Measurements from ENCODE around the gene DUOXA1.

Gene DUOXA1

DNA sequence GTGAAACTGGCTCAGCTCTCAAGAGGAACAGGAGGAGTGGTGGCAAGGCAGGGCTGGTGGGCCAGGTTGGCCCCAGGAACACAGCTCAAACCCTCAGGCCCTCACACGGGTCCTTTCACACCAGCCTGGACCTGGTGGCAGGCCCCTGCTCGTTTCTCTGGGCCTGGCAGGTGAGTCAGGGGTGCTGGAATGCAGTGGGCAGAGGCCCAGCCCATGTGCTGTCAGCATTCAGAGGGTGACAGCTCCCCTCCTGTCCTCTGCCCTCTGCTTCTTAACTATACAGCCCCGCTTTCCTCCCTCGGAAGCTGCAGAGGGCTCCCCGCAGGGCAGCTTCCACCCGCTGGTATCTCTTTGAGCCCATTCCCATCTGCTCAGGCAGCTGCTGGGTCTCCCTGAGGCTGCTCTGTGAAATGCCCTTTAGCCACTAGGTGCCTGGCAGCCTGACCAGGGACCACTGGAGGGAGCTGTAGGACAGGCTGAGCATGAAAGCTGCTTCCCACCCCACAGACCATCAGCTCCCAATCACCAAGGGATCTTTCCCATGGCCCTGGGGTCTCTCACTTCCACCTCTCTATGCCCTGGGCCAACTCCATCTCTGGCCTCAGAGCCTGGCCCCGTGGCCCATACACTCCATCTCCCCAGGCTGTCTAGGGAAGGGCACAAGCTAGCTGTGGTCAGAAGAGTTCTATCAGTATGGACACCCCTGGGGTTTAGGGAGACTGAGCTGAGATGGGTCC lies 33.3 kb upstream of the DUOXA1 start:
- no peak overlapping the region for H3K4me3 ChIP-seq (ENCODE audit: insufficient read length, low read depth)
- no peaks in the 10 kb centered on the region for H3K36me3 ChIP-seq (ENCODE audit: insufficient read depth, insufficient read length, low read length)
- TF ChIP-seq YY1 (IDR thresholded peaks at IDR 0.05; ENCODE audit: insufficient read depth, insufficient read length), result no peak
- no peak for TF ChIP-seq SUZ12 (IDR thresholded peaks at IDR 0.05; ENCODE audit: extremely low read depth, insufficient read depth, insufficient read length)
- TF ChIP-seq ZNF274 (IDR thresholded peaks at IDR 0.05; ENCODE audit: low read depth, low read length), result no peak
- H3K9me3 ChIP-seq (ENCODE audit: insufficient read depth, low read length), result no peaks in the 10 kb centered on the region
- no peaks in the 10 kb centered on the region for H3K27me3 ChIP-seq (ENCODE audit: insufficient read depth, insufficient read length)
- peaks cover 17% of the 10 kb centered on the region for H3K4me1 ChIP-seq (ENCODE audit: insufficient read depth, insufficient read length)
- H3K9ac ChIP-seq (ENCODE audit: insufficient read length, low read depth), result no peak overlapping the region
- peak; percentile 66 for DNase-seq (ENCODE audit: low read depth, low spot score)

DNA sequence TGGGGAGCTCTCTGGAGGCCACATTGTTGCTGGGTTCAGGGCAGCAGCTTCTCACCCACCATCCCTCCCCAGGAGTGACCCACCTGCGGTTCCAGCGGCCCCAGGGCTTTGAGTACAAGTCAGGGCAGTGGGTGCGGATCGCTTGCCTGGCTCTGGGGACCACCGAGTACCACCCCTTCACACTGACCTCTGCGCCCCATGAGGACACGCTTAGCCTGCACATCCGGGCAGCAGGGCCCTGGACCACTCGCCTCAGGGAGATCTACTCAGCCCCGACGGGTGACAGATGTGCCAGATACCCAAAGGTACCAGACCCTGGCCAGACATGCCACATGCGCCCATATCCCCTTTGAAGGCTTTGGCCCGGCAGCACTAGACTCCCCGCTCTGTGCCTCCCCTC lies 32.0 kb upstream of the DUOXA1 start:
- TF ChIP-seq ZNF274 (IDR thresholded peaks at IDR 0.05; ENCODE audit: low read depth, low read length), result no peak
- no peak for DNase-seq (ENCODE audit: low read depth, low spot score)
- H3K9ac ChIP-seq (ENCODE audit: insufficient read length, low read depth), result no peak overlapping the region
- no peak overlapping the region for H3K4me3 ChIP-seq (ENCODE audit: insufficient read length, low read depth)
- H3K4me1 ChIP-seq (ENCODE audit: insufficient read depth, insufficient read length), result peaks cover 13% of the 10 kb centered on the region
- H3K9me3 ChIP-seq (ENCODE audit: insufficient read depth, low read length), result no peaks in the 10 kb centered on the region
- H3K36me3 ChIP-seq (ENCODE audit: insufficient read depth, insufficient read length, low read length), result no peaks in the 10 kb centered on the region
- no peaks in the 10 kb centered on the region for H3K27me3 ChIP-seq (ENCODE audit: insufficient read depth, insufficient read length)

DNA sequence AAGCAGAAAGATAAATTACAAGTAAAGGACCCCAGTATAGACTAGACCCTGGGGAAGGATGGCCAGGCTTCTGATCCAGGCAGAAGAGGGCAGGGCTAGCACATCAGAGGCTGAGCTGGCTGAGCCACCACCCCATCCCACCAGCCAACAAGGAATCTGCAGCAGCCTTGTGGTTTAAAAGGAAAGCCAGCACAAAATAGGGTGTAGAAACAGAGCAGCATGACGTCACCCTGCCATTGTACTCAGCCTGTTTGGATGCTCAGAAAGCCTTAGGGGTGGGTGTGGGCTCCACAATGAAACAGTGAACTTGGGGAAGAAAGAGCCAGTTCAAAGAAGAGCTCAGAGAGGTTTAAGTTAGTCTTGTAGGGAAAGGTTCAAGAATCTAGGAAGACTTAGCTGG lies 28.3 kb upstream of the DUOXA1 start:
- DNase-seq (ENCODE audit: low read depth, low spot score), result peak; percentile 62
- no peak overlapping the region for H3K9ac ChIP-seq (ENCODE audit: insufficient read length, low read depth)

DNA sequence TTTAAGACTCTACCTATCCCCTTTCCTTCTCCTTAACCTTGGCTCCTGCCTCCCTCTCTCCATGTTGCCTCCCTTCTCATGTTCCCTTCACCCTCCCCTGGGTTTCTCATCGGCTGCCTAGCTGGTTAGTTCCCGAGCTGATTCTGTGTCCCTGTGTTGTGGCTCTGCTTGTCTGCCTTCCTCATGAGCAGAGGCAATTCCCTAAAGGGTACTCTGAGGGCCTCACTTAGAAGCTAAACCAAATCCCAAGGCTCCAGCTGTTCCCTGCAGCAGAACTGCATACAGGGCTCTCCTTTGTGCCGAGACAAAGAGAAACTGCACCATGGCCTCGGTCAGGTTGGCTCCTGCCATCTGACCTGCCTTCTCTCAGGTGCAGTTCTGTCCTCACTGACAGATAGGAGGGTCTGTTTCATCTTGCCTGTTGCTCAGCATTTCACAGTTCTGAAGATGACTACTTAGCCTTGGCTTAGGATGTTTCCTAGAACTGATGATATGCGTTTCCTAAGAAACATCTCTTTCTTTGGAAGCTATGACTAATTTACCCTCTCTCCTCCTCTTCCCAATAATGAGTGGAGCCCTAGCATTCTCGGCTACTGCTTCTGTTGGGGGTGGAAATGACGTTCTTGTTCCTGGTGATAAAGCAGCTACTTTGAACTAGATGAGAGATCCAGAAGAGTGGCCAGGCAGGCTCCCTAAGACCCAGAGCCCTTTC lies 27.2 kb upstream of the DUOXA1 start:
- H3K4me1 ChIP-seq (ENCODE audit: insufficient read depth, insufficient read length), result peaks cover 6% of the 10 kb centered on the region
- no peaks in the 10 kb centered on the region for H3K27me3 ChIP-seq (ENCODE audit: insufficient read depth, insufficient read length)
- H3K4me3 ChIP-seq (ENCODE audit: insufficient read length, low read depth), result no peak overlapping the region
- DNase-seq (ENCODE audit: low read depth, low spot score), result no peak
- no peak overlapping the region for H3K9ac ChIP-seq (ENCODE audit: insufficient read length, low read depth)
- TF ChIP-seq SUZ12 (IDR thresholded peaks at IDR 0.05; ENCODE audit: extremely low read depth, insufficient read depth, insufficient read length) (no peak), YY1 (IDR thresholded peaks at IDR 0.05; ENCODE audit: insufficient read depth, insufficient read length) (no peak), ZNF274 (IDR thresholded peaks at IDR 0.05; ENCODE audit: low read depth, low read length) (no peak)
- H3K36me3 ChIP-seq (ENCODE audit: insufficient read depth, insufficient read length, low read length), result no peaks in the 10 kb centered on the region
- no peaks in the 10 kb centered on the region for H3K9me3 ChIP-seq (ENCODE audit: insufficient read depth, low read length)

More for the DNA sequence above, 28.3 kb upstream of the DUOXA1 start:
- no peak overlapping the region for H3K4me3 ChIP-seq (ENCODE audit: insufficient read length, low read depth)
- no peaks in the 10 kb centered on the region for H3K27me3 ChIP-seq (ENCODE audit: insufficient read depth, insufficient read length)
- H3K9me3 ChIP-seq (ENCODE audit: insufficient read depth, low read length), result no peaks in the 10 kb centered on the region
- peaks cover 9% of the 10 kb centered on the region for H3K4me1 ChIP-seq (ENCODE audit: insufficient read depth, insufficient read length)
- no peaks in the 10 kb centered on the region for H3K36me3 ChIP-seq (ENCODE audit: insufficient read depth, insufficient read length, low read length)
- TF ChIP-seq YY1 (IDR thresholded peaks at IDR 0.05; ENCODE audit: insufficient read depth, insufficient read length) (no peak), SUZ12 (IDR thresholded peaks at IDR 0.05; ENCODE audit: extremely low read depth, insufficient read depth, insufficient read length) (no peak), ZNF274 (IDR thresholded peaks at IDR 0.05; ENCODE audit: low read depth, low read length) (no peak)

DNA sequence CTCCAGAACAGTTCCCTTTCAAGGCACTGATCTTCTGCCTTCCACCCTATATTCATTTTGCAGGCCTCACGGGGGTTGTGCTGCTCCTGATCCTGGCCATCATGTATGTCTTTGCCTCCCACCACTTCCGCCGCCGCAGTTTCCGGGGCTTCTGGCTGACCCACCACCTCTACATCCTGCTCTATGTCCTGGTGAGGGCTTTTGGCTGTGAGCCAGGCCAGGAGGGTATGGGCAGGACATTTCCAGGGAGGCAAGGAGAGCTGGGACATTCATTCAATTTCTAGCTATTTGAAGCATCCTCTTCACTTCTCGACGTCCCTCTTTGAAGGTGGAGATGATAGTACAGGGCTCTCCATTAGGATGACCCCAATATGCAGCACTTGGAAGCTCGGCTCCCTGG lies 26.1 kb upstream of the DUOXA1 start:
- Histone ChIP-seq H3K9ac (ENCODE audit: insufficient read length, low read depth) (no peak overlapping the region), H3K4me3 (ENCODE audit: insufficient read length, low read depth) (no peak overlapping the region), H3K36me3 (ENCODE audit: insufficient read depth, insufficient read length, low read length) (no peaks in the 10 kb centered on the region), H3K4me1 (ENCODE audit: insufficient read depth, insufficient read length) (peaks cover 6% of the 10 kb centered on the region), H3K9me3 (ENCODE audit: insufficient read depth, low read length) (no peaks in the 10 kb centered on the region), H3K27me3 (ENCODE audit: insufficient read depth, insufficient read length) (no peaks in the 10 kb centered on the region)
- DNase-seq (ENCODE audit: low read depth, low spot score), result no peak
- TF ChIP-seq ZNF274 (IDR thresholded peaks at IDR 0.05; ENCODE audit: low read depth, low read length), result no peak
- no peak for TF ChIP-seq YY1 (IDR thresholded peaks at IDR 0.05; ENCODE audit: insufficient read depth, insufficient read length)

DNA sequence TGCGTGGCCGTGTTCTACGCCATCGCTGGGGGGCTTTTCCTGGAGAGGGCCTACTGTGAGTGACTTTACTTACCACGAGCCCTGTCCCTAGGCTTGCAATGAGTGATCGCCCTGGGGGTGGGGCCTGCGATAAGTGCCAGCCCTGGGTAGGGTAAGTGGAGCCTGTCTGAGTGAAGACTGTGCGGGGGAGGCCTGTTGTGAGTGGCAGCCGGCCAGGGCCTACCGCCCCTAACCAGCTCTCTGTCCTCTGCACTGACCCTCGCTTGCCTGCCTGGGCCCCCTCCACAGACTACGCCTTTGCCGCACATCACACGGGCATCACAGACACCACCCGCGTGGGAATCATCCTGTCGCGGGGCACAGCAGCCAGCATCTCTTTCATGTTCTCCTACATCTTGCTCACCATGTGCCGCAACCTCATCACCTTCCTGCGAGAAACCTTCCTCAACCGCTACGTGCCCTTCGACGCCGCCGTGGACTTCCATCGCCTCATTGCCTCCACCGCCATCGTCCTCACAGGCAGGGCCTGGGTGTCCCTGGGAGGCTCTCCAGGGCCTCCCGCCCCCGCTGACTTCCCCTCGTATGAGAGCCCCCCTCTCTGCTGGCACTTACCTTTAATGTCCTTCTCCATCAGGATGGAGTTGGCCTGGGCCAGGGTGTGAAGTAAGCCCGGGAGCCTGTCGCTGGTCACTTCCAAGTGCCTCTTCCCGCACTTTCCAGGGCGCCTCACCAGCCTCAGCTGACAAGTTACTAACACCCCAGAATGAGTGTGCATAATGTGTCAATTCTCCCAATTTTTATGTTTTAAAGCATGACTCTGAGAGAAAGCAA lies 22.5 kb upstream of the DUOXA1 start:
- H3K4me3 ChIP-seq (ENCODE audit: insufficient read length, low read depth), result no peak overlapping the region
- H3K36me3 ChIP-seq (ENCODE audit: insufficient read depth, insufficient read length, low read length), result no peaks in the 10 kb centered on the region
- H3K9ac ChIP-seq (ENCODE audit: insufficient read length, low read depth), result no peak overlapping the region
- TF ChIP-seq YY1 (IDR thresholded peaks at IDR 0.05; ENCODE audit: insufficient read depth, insufficient read length), result no peak
- no peak for TF ChIP-seq ZNF274 (IDR thresholded peaks at IDR 0.05; ENCODE audit: low read depth, low read length)
- TF ChIP-seq SUZ12 (IDR thresholded peaks at IDR 0.05; ENCODE audit: extremely low read depth, insufficient read depth, insufficient read length), result no peak
- no peaks in the 10 kb centered on the region for H3K9me3 ChIP-seq (ENCODE audit: insufficient read depth, low read length)
- DNase-seq (ENCODE audit: low read depth, low spot score), result no peak
- no peaks in the 10 kb centered on the region for H3K4me1 ChIP-seq (ENCODE audit: insufficient read depth, insufficient read length)
- H3K27me3 ChIP-seq (ENCODE audit: insufficient read depth, insufficient read length), result no peaks in the 10 kb centered on the region

DNA sequence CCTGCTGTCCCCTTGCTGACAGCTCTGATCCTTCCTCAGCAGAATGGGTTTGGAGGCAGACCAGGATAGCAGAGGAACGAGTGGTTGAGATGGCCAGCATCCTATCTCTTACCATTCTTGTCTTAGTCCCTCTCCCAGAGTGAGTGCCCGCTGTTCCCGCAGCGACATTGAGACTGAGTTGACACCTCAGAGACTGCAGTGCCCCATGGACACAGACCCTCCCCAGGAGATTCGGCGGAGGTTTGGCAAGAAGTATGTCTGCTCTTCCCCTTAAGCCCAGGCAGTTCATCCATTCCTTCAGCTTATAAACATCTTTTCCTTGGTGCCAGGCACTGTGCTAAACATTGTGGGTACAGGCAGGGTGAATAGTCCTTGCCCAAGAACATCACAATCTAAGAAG lies 21.3 kb upstream of the DUOXA1 start:
- TF ChIP-seq SUZ12 (IDR thresholded peaks at IDR 0.05; ENCODE audit: extremely low read depth, insufficient read depth, insufficient read length), result no peak
- no peak for TF ChIP-seq ZNF274 (IDR thresholded peaks at IDR 0.05; ENCODE audit: low read depth, low read length)
- no peak for TF ChIP-seq YY1 (IDR thresholded peaks at IDR 0.05; ENCODE audit: insufficient read depth, insufficient read length)

More for the DNA sequence above, 21.3 kb upstream of the DUOXA1 start:
- H3K9ac ChIP-seq (ENCODE audit: insufficient read length, low read depth), result no peak overlapping the region
- H3K36me3 ChIP-seq (ENCODE audit: insufficient read depth, insufficient read length, low read length), result no peaks in the 10 kb centered on the region
- no peak overlapping the region for H3K4me3 ChIP-seq (ENCODE audit: insufficient read length, low read depth)
- H3K27me3 ChIP-seq (ENCODE audit: insufficient read depth, insufficient read length), result no peaks in the 10 kb centered on the region
- no peak for DNase-seq (ENCODE audit: low read depth, low spot score)
- H3K9me3 ChIP-seq (ENCODE audit: insufficient read depth, low read length), result no peaks in the 10 kb centered on the region
- no peaks in the 10 kb centered on the region for H3K4me1 ChIP-seq (ENCODE audit: insufficient read depth, insufficient read length)
